HG03442 (cell line): ENCODE measurements around the gene ADAMTS19.
"Not testable (repeated sequence)": the region's sequence is repeated elsewhere in the genome, so short reads cannot be mapped to it uniquely, and the experiment has no call there.

ENCODE experiments used
- ATAC-seq: cut with Tn5 transposase; IDR thresholded peaks from one replicate; pipeline ENCODE4 v1.9.1; 2021; ENCODE audit warnings: mild to moderate bottlenecking, moderate library complexity; ENCODE audit not compliant: unreplicated experiment

Gene ADAMTS19, protein sequence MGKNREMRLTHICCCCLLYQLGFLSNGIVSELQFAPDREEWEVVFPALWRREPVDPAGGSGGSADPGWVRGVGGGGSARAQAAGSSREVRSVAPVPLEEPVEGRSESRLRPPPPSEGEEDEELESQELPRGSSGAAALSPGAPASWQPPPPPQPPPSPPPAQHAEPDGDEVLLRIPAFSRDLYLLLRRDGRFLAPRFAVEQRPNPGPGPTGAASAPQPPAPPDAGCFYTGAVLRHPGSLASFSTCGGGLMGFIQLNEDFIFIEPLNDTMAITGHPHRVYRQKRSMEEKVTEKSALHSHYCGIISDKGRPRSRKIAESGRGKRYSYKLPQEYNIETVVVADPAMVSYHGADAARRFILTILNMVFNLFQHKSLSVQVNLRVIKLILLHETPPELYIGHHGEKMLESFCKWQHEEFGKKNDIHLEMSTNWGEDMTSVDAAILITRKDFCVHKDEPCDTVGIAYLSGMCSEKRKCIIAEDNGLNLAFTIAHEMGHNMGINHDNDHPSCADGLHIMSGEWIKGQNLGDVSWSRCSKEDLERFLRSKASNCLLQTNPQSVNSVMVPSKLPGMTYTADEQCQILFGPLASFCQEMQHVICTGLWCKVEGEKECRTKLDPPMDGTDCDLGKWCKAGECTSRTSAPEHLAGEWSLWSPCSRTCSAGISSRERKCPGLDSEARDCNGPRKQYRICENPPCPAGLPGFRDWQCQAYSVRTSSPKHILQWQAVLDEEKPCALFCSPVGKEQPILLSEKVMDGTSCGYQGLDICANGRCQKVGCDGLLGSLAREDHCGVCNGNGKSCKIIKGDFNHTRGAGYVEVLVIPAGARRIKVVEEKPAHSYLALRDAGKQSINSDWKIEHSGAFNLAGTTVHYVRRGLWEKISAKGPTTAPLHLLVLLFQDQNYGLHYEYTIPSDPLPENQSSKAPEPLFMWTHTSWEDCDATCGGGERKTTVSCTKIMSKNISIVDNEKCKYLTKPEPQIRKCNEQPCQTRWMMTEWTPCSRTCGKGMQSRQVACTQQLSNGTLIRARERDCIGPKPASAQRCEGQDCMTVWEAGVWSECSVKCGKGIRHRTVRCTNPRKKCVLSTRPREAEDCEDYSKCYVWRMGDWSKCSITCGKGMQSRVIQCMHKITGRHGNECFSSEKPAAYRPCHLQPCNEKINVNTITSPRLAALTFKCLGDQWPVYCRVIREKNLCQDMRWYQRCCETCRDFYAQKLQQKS

DNA sequence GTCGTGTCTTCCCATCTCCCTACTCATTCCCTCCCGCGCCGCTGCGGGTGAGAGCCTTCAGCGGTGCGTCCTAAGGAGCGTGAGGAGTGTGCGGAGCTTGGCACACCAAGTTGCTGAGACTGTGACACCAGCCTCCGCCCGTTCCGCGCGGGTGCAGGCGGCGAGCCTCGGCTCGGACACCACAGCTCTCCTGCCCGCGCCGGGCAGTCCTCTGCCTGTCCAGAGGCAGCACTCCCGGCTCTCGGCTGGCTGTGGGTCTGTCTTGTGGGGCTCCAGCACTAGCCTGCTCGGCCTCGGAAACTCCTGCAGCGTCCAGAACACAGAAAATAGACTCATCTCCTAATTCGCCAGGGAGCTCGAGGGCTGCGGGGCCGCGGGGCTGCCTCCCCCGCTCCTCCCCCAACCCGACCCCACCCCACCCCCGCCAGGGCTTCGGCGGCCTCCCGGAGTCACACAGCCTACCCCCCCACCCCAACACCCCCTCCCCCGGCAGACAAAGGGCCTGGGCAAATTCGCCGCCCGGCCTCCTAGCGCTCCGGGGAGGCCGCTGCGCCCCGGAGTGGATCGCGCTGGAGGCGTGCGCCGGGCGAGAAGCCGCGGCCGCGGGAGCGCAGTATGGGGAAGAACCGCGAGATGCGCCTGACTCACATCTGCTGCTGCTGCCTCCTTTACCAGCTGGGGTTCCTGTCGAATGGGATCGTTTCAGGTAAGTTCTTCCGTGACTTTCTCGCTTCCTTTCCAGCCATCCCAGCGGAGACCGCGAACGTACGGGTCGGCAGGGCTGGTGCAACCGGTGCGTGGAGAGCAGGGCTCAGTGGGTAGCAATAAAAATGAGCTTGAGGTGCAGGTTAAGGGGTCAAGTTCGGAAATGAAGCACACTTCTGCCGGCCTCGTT is at the start of gene ADAMTS19:
TSS of gene ADAMTS19 (plus strand) at position 522 of the 895 bp plus-strand sequence. CDS start at position 616, 94 bp downstream.
- no peak for ATAC-seq

DNA sequence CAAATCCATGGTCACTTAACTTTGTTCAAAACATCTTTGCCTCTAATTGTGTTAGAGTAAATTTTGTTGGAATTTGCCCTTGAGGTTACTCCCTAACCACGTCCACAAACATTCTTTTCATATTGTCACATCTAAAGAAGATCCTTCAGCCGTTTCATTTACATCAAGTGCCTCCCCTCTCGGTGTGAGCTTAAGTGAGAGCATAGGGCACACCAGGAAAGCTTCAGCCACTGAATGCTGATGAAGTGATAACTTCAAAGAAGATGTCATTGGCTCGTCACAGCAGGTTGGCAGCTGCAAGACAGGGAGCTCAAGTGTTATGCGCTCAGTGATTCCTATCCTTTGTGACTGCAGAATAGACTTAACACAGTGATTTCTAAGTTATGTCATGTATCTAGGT is 49.6 kb upstream of the ADAMTS19 start:
- no peak for ATAC-seq

DNA sequence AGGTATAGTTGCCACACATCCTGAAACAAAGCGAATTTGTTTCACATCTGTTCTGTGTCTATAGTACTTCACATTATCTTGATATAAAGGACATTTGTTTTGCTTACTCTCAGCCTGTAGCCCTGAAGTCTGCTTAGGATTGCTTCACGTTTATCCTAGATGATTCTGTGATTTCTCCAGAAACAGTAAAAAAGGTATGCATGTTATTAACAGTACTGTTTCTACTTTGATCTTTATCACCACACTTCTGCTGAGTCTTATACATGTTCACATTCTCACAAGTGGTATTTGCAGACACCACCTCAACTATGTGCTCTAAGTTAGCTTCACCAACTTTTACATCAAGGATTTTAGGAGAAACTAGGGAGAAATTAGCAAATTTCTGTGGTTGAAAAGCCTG is 47.4 kb upstream of the ADAMTS19 start:
- ATAC-seq, result no peak

DNA sequence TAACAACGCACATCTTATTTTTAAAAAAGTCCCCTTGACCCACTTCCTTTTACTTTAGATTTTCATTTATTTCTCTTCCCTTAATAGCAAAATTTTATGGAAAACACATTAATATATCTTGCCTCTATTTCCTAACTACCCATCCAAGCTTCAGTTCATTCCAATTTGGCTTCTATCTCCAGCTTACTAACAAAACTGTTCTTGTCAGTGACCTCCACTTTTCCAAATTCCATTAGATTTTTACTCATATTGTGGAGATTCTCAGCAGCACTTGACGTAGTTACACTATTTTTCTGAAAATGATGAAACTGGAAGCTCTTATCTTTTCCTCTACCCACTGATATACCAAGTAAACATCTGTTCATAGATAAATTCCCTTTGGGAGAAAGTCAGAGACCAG is 46.5 kb upstream of the ADAMTS19 start:
- no peak for ATAC-seq

DNA sequence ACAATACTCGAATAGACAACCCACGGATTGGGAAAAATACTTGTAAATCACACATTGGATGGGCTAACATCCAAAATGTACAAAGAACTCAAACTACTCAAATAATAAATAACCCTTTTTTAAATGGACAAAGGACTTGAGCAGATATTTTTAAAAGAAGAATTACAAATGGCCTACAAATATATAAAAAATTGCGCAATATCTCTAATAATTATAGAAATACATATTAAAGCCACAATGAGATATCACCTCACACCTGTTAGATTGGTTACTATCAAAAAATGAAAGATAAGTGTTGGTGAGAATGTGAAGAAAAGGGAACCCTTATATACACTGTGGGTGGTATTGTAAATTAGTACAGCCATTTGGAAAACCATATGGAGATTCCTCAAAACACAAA is 40.8 kb upstream of the ADAMTS19 start:
- ATAC-seq, result no peak

DNA sequence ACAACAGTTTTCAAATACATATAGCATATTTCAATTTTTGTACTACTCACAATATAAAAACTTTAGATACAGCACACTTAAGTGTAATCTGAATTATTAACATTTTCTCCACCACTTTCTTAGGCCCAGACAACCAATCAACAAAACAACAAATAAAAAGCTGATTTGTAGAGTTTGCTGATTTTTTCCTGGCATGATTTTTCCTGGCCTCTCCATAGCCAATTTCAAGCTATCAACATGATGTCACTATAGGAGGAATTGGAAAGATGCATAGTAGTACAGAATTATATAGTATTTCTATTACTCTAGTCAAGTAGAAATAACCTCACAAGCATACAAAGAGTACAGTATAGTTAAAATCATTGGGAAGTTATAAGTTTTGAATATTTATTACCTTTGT is 35.1 kb upstream of the ADAMTS19 start:
- ATAC-seq, result no peak

DNA sequence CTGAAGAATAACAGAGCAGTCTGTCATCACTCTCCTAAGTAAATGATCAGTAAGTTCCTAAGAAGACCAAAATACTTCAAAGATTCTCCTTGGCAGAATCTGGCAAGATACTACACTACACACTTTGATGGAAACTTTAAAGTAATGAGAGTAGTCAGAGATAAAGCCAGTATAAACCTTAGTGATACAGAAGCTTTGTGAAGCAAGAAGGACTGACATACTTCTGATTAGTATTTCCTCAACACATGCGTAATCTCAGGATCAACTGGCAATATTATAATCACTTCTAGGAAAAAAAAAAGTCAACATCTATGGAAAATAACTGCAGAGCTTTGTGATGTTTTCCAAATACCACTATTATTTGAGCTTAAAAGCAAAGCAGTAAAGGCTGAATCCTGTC is 34.0 kb upstream of the ADAMTS19 start:
- no peak for ATAC-seq

DNA sequence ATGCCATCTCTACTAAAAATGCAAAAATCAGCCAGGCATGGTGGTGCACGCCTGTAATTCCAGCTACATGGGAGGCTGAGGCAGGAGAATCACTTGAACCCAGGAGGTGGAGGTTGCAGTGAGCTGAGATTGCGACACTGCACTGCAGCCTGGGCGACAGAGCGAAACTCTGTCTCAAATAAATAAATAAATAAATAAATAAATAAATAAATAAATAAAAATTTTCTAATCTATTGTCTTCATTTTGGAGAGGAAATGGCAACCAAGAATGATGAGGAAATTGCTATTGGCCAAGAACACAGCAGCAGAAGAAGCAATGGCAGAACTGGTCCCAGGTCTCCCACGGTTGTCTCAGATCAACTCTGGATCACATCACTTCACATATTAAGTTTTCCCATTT is 31.5 kb upstream of the ADAMTS19 start:
- ATAC-seq, result not testable (repeated sequence)

DNA sequence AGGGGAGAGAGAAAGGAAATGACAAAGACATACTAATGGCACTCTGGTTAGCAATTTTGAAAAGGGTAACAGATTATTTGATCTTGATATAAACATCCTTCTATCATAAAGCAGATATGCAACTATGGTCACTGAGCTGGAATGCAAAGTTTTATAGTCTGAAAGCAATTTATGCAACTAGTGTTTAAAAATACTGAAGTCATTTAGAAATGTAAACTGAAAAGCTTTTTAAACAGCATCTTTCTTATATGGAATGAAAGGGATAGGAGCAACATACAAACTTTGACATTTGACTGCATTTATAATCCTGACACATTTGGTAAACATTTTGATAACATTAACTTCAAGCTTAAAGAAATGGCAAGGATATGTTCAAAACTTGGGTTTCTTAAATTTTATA is 28.7 kb upstream of the ADAMTS19 start:
- no peak for ATAC-seq

DNA sequence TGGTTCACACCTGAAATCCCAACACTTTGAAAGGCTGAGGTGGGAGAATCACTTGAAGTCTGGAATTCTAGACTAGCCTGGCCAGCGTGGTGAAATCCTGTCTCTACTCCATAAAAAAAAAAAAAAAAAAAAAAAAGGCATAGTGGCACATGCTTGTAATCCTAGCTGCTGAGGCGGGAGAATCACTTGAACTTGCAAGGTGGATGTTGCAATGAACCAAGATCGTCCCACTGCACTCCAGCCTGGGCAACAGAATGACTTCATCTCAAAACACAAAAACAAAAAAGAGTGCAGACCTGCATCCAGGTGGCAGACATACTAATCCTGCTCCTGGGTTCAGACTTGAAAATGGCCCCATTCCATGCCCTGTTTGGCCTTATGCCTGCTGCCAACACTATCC is 21.8 kb upstream of the ADAMTS19 start:
- ATAC-seq, result no peak

DNA sequence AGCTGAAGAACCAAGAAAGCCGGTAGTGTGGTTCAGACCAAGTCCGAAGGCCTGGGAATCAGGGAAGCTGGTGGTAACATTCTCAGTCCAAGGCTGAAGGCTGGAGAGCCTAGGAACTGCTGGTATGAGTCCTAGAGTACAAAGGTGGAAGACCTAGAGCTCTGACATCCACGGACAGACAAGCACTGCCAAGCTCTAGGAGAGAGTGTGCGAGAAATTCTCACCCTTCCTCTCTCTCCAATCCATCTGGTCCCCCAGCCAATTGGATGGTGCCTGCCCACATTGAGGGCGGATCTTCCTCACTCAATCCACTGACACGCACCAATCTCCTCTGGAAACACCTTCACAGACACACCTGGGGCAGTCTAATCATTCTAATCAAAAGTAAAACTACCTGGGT is 19.7 kb upstream of the ADAMTS19 start:
- ATAC-seq, result no peak

DNA sequence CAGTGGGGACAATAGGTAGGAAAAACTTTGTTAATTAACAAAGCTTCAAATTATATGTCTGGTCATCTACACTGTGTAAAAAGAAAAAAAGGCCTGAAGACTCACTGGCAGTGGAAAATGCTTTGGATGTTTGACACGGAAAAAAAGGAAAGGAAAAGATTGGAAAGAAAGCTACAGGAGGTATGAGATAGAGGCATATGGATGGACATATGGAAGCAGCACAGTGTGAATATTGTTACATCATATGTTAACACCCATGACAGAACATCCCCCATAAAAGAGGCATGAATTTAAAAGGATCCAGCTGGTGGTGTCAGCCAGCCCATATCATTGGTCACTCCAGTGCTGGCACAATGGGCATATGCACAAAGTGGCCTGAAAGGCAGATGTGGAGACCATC is 19.0 kb upstream of the ADAMTS19 start:
- ATAC-seq, result no peak

DNA sequence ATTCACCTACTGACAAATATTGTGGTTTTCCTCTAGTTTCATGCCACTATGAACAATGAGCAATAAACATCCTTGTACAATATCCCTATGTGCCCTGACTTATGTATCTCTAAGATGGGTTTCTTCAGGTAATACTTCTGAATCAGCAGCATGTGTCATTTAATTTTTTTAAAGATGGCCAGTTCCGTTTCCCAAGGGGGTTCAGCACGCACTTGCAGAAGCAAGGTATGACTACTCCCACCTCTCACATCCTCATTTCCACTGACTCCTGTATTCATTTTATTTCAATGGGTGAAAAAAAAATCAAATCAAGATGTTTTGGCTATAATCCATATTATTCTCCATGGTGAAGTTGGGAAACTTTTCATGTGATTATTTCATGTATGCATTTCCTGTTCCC is 14.7 kb upstream of the ADAMTS19 start:
- peak; percentile 59 for ATAC-seq

DNA sequence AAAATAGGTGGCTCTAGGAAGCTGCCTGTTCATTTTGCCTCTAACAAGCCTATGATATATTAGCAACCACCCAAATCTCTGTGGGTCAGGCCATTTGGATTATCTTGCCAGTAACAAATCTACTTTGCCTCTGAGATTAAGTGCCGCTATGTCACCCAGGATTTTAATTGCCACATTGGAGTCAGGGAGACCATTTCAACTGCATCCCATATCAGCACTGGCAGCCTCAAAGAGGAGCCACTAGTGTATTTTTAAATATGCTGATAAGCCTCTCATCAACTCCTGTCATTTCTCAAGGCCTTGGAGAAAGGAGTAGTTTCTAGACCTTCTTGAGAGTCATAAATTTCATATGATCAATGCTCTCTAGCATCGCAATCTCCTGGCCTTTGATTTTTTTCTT is 12.1 kb upstream of the ADAMTS19 start:
- ATAC-seq, result no peak

DNA sequence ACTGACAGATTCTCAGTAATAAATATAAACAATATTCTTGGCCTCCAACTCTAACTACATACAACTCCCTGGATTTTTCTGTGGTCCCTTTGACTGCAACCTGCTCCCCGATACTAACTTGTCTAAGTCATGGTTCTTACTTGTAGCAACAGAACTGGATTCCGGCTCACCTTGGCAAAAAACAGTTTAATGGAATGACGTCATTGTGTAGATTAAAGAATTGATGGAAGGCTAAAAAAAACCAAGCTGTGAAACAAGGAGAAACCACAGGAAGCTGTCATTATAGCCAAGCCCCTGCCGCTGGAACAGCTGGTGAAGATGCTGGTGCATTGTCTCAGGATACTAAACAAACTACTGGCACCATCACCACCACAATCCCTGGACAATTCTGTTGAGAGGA is 11.4 kb upstream of the ADAMTS19 start:
- ATAC-seq, result no peak

DNA sequence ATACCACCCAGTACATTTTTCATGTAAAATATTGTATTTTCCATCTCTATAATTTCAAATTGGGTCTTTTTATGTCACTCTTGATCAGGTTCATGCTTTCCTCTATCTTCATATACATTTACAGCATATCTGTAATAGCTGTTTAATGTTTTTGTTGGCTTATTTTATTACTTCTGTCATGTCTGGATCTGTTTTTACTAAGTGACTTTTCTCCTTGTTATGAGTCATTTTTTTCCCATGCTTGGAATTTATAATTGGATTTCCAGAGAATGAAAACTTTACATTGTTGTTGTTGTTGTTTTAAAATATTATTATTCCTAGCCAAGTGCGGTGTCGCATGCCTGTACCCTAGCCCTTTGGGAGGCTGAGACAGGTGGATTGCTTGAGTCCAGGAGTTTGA is 5.6 kb upstream of the ADAMTS19 start:
- no peak for ATAC-seq

DNA sequence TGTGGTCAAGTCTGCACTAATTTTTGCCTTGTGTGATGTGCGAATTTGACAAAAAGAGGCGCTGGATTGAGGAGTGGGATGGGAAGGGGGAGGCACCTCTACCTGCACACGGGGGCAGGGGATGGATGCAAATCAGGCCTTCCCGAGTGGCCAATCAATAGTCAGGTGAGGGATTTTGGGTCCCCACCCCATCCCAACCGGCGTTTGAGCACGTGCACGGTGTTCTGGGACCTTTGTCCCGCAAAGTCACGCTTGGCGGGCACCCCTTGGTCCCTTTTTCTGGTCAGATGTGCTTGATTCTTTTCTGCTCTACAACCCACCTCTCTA is 685 bp upstream of the ADAMTS19 start:
- ATAC-seq, result no peak

DNA sequence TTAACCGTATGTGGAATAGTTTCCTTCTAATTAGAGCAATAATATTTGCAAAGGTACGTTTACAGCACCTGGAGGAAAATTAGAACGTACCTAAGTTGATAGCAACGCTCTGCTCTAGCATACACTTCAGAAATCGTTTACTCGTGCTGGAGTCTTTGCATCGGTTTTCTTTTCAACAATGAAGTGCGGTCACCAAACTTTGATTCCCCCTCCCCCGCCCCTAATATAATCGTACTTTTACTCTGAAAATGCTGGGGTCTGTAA is 506 bp downstream of the ADAMTS19 start:
- ATAC-seq, result no peak

DNA sequence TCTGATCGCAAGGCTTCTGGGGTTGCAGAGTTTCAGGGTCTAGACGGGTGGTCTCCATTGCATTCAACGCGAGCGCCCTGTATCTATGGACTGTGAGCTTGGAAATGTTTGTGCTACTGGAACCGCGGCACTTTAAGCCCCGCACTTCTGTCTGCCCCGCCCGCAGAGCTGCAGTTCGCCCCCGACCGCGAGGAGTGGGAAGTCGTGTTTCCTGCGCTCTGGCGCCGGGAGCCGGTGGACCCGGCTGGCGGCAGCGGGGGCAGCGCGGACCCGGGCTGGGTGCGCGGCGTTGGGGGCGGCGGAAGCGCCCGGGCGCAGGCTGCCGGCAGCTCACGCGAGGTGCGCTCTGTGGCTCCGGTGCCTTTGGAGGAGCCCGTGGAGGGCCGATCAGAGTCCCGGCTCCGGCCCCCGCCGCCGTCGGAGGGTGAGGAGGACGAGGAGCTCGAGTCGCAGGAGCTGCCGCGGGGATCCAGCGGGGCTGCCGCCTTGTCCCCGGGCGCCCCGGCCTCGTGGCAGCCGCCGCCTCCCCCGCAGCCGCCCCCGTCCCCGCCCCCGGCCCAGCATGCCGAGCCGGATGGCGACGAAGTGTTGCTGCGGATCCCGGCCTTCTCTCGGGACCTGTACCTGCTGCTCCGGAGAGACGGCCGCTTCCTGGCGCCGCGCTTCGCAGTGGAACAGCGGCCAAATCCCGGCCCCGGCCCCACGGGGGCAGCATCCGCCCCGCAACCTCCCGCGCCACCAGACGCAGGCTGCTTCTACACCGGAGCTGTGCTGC is 1.0 kb downstream of the ADAMTS19 start:
- ATAC-seq, result peak; percentile 60

DNA sequence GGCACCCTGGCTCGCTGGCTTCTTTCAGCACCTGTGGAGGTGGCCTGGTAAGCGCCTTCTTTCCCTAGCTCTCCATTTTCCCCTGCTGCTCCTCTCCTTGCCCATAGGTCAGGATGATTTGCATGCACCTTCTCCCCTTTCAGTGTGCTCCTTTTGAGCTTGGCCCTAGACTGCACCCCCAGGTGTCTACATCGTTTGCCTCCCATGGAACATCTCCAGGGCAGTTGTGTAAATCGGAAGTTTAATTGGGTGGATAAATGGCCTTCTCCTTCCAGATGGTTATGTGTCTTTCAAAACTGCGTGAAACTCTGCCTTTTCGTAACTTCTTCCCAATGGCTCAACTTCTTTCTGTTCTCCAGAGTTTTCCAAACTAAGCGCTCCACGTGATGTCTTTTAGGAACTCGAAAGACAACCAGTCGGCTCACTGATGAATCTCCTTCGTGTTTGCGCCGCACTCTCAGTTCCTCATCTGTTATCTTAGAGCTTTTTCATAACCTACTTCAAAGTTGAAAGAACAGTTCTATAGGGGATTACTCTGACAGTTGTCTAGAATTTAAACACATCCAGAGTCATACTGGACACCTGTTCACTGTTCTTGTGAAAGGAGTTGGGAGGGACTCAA is 1.7 kb downstream of the ADAMTS19 start:
- no peak for ATAC-seq
